Spleen (tissue), 11 donors: ENCODE data around the gene TESK1. TPM values are rescaled to one million over a fixed set of nuclear protein-coding genes. Genes with fewer than 3 reads are reported as not detected.
"Not testable (repeated sequence)": the region's sequence is repeated elsewhere in the genome, so short reads cannot be mapped to it uniquely, and the experiment has no call there.

Experiments
- DNase-seq: peaks from one replicate; pipeline ENCODE4 v3.0.0-alpha.2; 2020
- H3K27ac ChIP-seq, 8 donors: fragments of 200-600 bp; sonication (generic) in 7 of 8; 1 replicate in 4 of 8; 2 replicates in 4 of 8; pipeline versions ENCODE4 v1.5.0 to v1.8.0; 2016 to 2021; ENCODE audit warnings: inconsistent platforms in 4 of 8, mild to moderate bottlenecking in 4 of 8, moderate library complexity in 1 of 8
- H3K27me3 ChIP-seq, 7 donors: fragments of 200-600 bp; sonication (generic) in 6 of 7; replicated peaks in 1 of 7; 1 replicate in 4 of 7; 2 replicates in 3 of 7; pipeline versions ENCODE4 v1.5.0 to v1.8.0; 2016 to 2021; ENCODE audit warnings: inconsistent platforms in 3 of 7, mild to moderate bottlenecking in 1 of 7
- H3K36me3 ChIP-seq, 6 donors: fragments of 200-600 bp; sonication (generic) in 5 of 6; 1 replicate in 4 of 6; 2 replicates in 2 of 6; pipeline versions ENCODE4 v1.5.0 to v1.8.0; 2016 to 2021; ENCODE audit warnings: inconsistent platforms in 2 of 6
- H3K4me1 ChIP-seq, 6 donors: fragments of 200-600 bp; sonication (generic) in 5 of 6; 1 replicate in 3 of 6; 2 replicates in 3 of 6; pipeline versions ENCODE4 v1.5.0 to v1.8.0; 2016 to 2021; ENCODE audit warnings: inconsistent platforms in 3 of 6
- H3K4me3 ChIP-seq, 8 donors: fragments of 200-600 bp; sonication (generic) in 7 of 8; 1 replicate in 4 of 8; 2 replicates in 4 of 8; pipeline versions ENCODE4 v1.5.0 to v1.8.0; 2016 to 2021; ENCODE audit warnings: inconsistent platforms in 4 of 8, mild to moderate bottlenecking in 4 of 8, moderate library complexity in 2 of 8
- H3K9me3 ChIP-seq, 8 donors: fragments of 200-600 bp; sonication (generic) in 7 of 8; 1 replicate in 4 of 8; 2 replicates in 4 of 8; pipeline versions ENCODE4 v1.5.0 to v1.8.0; 2016 to 2021; ENCODE audit warnings: inconsistent platforms in 4 of 8
- POLR2A ChIP-seq, 3 donors: fragments of 450-650 bp; IDR thresholded peaks; one replicate each; pipeline ENCODE4 v1.5.1; 2017; ENCODE audit warnings: antibody characterized with exemption in 3 of 3, mild to moderate bottlenecking in 1 of 3
- POLR2AphosphoS5 ChIP-seq, 3 donors: sonication (generic); formaldehyde crosslinking; IDR thresholded peaks; one replicate each; pipeline ENCODE4 v1.5.1; 2017; ENCODE audit warnings: antibody characterized with exemption in 3 of 3
- WGBS, 5 donors: extraction: QIAGEN DNeasy Blood & Tissue Kit in 3 of 5; methylation state at CpG; one replicate each; pipeline versions ENCODE4 v1.1.5 to v1.1.7; 2013 to 2018; 5-methylcytosine and 5-hydroxymethylcytosine counted together
- intact Hi-C: fragments of 100-400 bp; cut with DNase I; formaldehyde crosslinking; loops from one replicate; pipeline ENCODE4 v1.15.0; 2023; ENCODE audit warnings: low total_unique reads
- polyA plus RNA-seq, 3 donors: library from polyadenylated mRNA; stranded (reverse); fragments of 200-250 nt; gene quantifications; one replicate each; pipeline ENCODE4 v1.2.1, GENCODE V29; 2013
- total RNA-seq, 7 donors: library from RNA; depleted of rRNA in 3 of 7; stranded (reverse); fragments of >200 nt in 3 of 7; fragmentation: NEBNext Ultra II Directional in 4 of 7; extraction: Animal tissue kit (Norgen Biotek cat#: 25700) in 4 of 7; gene quantifications; one replicate each; pipeline versions ENCODE4 v1.1.0 to v1.2.1, GENCODE V29; 2016 to 2021
- TF ChIP-seq, protein P1 (sequence below), 11 experiments: fragments of 200-600 bp in 7 of 11; fragments of 450-650 bp in 4 of 11; sonication (generic) in 4 of 11; IDR thresholded peaks in 8 of 11; conservative IDR thresholded peaks in 3 of 11; 1 replicate in 7 of 11; 2 replicates in 4 of 11; pipeline versions ENCODE4 v1.4.0 to v1.8.0; 2016 to 2021; ENCODE audit warnings: antibody characterized with exemption in 11 of 11, inconsistent platforms in 4 of 11, mild to moderate bottlenecking in 1 of 11
- donor health status: healthy with polysubstance abuse.
- donor health status: DM: no; HTN: no; CAD: no; lungs with moderate emphysema.
- donor health status: DM: no; HTN: no; CAD: no.
- donor health status: Bipolar disorder and iron deficiency.
- donor health status: healthy.
- donor health status: DM: no; HTN: no; CAD: no.
- donor health status: DM: yes; HTN: yes; CAD: no.

The TESK1 gene
- total and polyA plus RNA-seq, 10 donors, result 15.6 to 47.1 (median 31.6) TPM

DNA sequence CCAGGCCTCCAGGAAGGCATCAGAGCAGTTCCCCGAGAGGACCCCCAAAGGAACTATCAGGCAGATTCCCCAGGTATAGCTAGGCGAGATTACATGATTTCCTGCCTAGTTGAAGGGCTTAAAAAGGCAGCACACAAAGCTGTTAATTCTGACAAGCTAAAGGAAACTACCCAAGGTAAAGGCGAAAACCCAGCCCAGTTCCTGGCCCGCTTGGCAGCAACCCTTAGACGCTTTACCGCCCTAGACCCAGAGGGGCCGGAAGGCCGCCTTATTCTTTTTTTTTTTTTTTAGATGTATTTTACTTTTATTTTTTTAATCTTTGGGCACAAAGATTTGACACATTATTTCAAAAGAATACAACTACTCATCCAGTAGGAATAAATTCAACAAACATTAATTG is 33.7 kb downstream of the TESK1 start:
- H3K4me3 ChIP-seq, H3K9me3 ChIP-seq, H3K36me3 ChIP-seq, H3K27me3 ChIP-seq, DNase-seq, intact Hi-C loops: not testable (repeated sequence)
- WGBS, 5 donors, result 13 to 40% (median 31%) methylated on average over 6 to 8 of the region's 8 CpGs
- Histone ChIP-seq H3K4me1 (peaks cover 28 to 95% (median 73%) of the 10 kb centered on the region in 6 donors), H3K27ac (peak overlapping the region; percentile 35 to 95 (median 74))
- peak in 1 of 3 donors; percentile 11 for TF ChIP-seq POLR2AphosphoS5 (IDR thresholded peaks at IDR 0.05)

DNA sequence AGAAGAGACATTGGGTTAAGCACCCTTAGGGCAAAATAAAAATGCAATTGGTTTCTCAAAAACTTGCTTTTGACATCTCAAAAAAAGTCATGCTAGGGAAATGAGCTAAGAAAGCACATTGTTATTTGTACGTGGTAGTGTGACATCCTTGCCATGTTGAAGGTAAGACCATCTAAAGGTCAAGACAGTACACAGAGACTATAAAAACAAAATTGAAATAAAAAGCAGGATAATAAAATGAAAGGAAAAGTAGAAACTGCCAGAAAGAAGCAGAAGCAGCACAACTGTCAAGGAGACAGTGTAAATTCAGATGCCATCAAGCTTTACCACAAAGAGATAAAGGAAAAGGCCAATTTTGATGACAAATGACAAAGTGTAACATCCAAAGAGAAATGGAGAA is 34.2 kb downstream of the TESK1 start:
- 9 to 30% (median 20%) methylated on average over 1 of the region's 1 CpG for WGBS, 5 donors

DNA sequence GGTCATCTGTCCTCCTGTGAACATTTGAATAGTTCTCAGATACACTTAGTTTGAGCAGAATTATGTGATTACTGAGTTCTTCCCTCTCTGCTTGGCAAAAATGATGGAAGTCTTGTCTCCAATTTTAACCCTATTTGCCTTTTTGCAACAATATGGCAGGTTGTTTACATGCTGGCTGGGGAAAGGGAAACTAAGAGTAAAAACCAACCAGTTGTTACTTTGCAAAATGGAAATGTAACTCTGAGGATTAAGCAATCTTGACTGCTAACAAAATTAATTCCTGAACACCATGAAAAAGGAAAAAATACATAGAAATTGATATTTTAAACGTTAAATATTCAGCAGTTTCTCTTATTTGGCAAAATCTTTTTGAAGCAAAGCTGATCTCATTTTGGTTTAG is 34.6 kb downstream of the TESK1 start:
- intact Hi-C loops, result no loop called here
- Histone ChIP-seq H3K4me1 (peaks cover 28 to 95% (median 70%) of the 10 kb centered on the region in 6 donors), H3K27me3 (no peaks in the 10 kb centered on the region), H3K4me3 (no peak overlapping the region), H3K36me3 (peaks cover 0 to 7% (median 0%) of the 10 kb centered on the region in 6 donors), H3K9me3 (no peaks in the 10 kb centered on the region), H3K27ac (peak overlapping the region; percentile 42 to 95 (median 74))
- TF ChIP-seq, protein P1, sequence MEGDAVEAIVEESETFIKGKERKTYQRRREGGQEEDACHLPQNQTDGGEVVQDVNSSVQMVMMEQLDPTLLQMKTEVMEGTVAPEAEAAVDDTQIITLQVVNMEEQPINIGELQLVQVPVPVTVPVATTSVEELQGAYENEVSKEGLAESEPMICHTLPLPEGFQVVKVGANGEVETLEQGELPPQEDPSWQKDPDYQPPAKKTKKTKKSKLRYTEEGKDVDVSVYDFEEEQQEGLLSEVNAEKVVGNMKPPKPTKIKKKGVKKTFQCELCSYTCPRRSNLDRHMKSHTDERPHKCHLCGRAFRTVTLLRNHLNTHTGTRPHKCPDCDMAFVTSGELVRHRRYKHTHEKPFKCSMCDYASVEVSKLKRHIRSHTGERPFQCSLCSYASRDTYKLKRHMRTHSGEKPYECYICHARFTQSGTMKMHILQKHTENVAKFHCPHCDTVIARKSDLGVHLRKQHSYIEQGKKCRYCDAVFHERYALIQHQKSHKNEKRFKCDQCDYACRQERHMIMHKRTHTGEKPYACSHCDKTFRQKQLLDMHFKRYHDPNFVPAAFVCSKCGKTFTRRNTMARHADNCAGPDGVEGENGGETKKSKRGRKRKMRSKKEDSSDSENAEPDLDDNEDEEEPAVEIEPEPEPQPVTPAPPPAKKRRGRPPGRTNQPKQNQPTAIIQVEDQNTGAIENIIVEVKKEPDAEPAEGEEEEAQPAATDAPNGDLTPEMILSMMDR (IDR thresholded peaks at IDR 0.05 in 8 of 11, conservative IDR thresholded peaks at IDR 0.05 in 3 of 11), result no peak
- TF ChIP-seq POLR2AphosphoS5 (IDR thresholded peaks at IDR 0.05) (no peak), POLR2A (IDR thresholded peaks at IDR 0.05) (no peak)
- no peak for DNase-seq
- WGBS, 5 donors, result 64 to 71% (median 67%) methylated on average over 1 of the region's 1 CpG

More for the DNA sequence above, 34.2 kb downstream of the TESK1 start:
- DNase-seq, H3K9me3 ChIP-seq, intact Hi-C loops, H3K4me3 ChIP-seq, H3K36me3 ChIP-seq, H3K27me3 ChIP-seq: not testable (repeated sequence)
- peaks cover 28 to 95% (median 71%) of the 10 kb centered on the region in 6 donors for H3K4me1 ChIP-seq
- peak overlapping the region; percentile 42 to 95 (median 74) for H3K27ac ChIP-seq

DNA sequence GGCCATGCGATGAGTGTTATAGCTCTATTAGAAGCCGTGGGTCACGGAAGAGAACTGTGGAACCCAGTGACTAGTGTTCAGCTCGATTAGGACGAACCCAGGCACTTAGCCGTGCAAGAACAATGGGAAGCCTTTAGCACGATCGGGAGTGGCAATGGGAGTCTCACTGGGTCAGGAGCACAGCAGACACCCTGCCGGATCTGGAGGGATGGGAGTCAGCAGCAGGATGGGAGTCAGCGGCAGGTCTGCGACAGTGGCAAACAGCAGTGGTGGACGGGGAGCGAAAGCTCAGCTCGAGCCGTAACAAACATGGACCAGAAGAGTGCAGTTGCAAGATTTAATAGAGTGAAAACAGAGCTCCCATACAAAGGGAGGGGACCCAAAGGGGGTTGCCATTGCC is 35.4 kb downstream of the TESK1 start:
- Histone ChIP-seq H3K27ac (peak overlapping the region in 6 of 8 donors; percentile 49 to 95 (median 78)), H3K4me1 (peaks cover 27 to 95% (median 70%) of the 10 kb centered on the region in 6 donors)
- H3K27me3 ChIP-seq, H3K9me3 ChIP-seq, intact Hi-C loops, DNase-seq, H3K4me3 ChIP-seq, H3K36me3 ChIP-seq: not testable (repeated sequence)
- peak in 1 of 3 donors; percentile 19 for TF ChIP-seq POLR2AphosphoS5 (IDR thresholded peaks at IDR 0.05)
- WGBS, 5 donors, result 95 to 99% (median 98%) methylated on average over 15 of the region's 15 CpGs

DNA sequence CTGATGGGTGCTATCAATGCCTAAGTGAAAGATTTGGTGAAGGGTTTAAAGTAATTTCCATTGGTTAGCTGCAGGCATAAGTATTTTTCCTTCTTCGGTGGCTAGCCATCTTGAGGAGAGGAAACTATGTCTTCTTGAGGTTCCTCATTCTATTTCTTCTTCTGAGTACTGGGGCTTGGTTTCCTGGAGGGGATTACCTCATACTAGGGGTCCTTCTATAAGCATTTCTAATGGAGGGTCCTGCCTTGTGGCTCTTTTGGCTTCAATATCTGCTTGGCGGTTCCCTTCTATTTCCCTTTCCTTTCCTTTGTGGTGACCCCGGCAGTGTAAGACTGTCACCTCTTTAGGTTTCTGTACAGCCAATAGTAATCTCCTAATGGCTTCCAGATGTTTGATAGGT is 36.4 kb downstream of the TESK1 start:
- H3K4me3 ChIP-seq, intact Hi-C loops, DNase-seq, H3K27me3 ChIP-seq, H3K36me3 ChIP-seq, H3K9me3 ChIP-seq: not testable (repeated sequence)
- peaks cover 28 to 95% (median 66%) of the 10 kb centered on the region in 6 donors for H3K4me1 ChIP-seq
- 44 to 58% (median 47%) methylated on average over 3 of the region's 3 CpGs for whole genome bisulfite sequencing, 5 donors
- peak overlapping the region in 6 of 8 donors; percentile 22 to 95 (median 50) for H3K27ac ChIP-seq

DNA sequence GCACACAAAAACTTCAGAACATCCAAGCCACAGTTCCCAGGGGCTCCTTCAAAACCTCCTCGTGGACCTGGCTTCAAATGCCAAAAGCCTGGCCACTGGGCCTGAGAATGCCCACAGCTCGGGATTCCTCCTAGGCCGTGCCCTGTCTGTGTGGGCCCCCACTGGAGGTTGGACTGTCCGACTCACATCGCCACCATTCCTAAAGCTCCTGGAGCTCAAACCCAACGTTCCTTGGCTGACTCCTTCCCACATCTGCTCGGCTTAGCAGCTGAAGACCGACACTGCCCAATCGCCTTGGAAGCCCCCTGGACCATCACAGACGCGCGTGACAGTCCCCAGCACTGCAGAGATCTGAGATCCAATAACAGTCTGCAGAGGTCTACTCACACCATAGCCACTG is 38.0 kb downstream of the TESK1 start:
- H3K4me1 ChIP-seq, result peaks cover 24 to 93% (median 65%) of the 10 kb centered on the region in 6 donors
- no peak for DNase-seq
- WGBS, 5 donors, result 89 to 98% (median 96%) methylated on average over 12 of the region's 12 CpGs
- H3K4me3 ChIP-seq, result no peak overlapping the region
- intact Hi-C loops, result no loop called here
- peaks cover 0 to 7% (median 0%) of the 10 kb centered on the region in 6 donors for H3K36me3 ChIP-seq
- H3K27me3 ChIP-seq, result no peaks in the 10 kb centered on the region
- no peaks in the 10 kb centered on the region for H3K9me3 ChIP-seq
- TF ChIP-seq, protein P1 (IDR thresholded peaks at IDR 0.05 in 8 of 11, conservative IDR thresholded peaks at IDR 0.05 in 3 of 11), result no peak
- no peak for TF ChIP-seq POLR2A (IDR thresholded peaks at IDR 0.05)
- TF ChIP-seq POLR2AphosphoS5 (IDR thresholded peaks at IDR 0.05), result no peak
- peak overlapping the region in 2 of 8 donors; percentile 93 to 95 for H3K27ac ChIP-seq

DNA sequence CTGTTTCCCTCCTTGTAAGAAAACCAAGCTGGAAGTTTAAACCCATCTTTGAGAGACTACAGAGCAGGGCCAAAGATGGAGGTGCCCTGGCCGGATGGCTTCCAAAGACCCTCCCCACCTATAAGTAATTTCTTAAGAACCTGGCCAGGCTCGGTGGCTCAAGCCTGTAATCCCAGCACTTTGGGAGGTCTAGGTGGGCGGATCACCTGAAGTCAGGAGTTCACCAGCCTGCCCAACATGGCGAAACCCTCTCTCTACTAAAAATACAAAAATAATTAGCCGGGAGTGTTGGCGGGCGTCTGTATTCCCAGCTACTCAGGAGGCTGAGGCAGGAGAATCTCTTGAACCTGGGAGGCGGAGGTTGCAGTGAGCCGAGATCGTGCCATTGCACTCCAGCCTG is 40.7 kb downstream of the TESK1 start:
- DNase-seq, intact Hi-C loops, H3K27me3 ChIP-seq, H3K36me3 ChIP-seq, H3K9me3 ChIP-seq: not testable (repeated sequence)
- 29 to 43% (median 38%) methylated on average over 10 of the region's 10 CpGs for WGBS, 5 donors
- H3K27ac ChIP-seq, result peak overlapping the region; percentile 82 to 95 (median 94)
- peak overlapping the region; percentile 35 to 74 (median 55) for H3K4me3 ChIP-seq
- peaks cover 33 to 96% (median 66%) of the 10 kb centered on the region in 6 donors for H3K4me1 ChIP-seq
